NCI-H526 (cell line): ENCODE data around the gene ZNF526.

ENCODE experiments used
- DNase-seq, 2 experiments: peaks; one replicate each; lab custom pipeline; 2025; lab: John Stamatoyannopoulos, UW

ZNF526 gene, protein sequence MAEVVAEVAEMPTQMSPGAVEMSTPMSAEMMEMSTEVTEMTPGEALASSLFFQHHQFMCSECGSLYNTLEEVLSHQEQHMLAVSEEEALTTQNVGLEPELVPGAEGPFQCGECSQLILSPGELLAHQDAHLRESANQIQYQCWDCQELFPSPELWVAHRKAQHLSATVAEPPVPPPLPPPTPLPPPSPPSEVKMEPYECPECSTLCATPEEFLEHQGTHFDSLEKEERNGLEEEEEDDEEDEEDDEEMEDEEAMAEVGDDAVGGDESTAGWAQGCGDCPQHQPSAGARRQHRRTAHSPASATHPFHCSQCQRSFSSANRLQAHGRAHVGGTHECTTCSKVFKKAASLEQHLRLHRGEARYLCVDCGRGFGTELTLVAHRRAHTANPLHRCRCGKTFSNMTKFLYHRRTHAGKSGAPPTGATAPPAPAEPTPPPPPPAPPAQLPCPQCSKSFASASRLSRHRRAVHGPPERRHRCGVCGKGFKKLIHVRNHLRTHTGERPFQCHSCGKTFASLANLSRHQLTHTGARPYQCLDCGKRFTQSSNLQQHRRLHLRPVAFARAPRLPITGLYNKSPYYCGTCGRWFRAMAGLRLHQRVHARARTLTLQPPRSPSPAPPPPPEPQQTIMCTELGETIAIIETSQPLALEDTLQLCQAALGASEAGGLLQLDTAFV

DNA sequence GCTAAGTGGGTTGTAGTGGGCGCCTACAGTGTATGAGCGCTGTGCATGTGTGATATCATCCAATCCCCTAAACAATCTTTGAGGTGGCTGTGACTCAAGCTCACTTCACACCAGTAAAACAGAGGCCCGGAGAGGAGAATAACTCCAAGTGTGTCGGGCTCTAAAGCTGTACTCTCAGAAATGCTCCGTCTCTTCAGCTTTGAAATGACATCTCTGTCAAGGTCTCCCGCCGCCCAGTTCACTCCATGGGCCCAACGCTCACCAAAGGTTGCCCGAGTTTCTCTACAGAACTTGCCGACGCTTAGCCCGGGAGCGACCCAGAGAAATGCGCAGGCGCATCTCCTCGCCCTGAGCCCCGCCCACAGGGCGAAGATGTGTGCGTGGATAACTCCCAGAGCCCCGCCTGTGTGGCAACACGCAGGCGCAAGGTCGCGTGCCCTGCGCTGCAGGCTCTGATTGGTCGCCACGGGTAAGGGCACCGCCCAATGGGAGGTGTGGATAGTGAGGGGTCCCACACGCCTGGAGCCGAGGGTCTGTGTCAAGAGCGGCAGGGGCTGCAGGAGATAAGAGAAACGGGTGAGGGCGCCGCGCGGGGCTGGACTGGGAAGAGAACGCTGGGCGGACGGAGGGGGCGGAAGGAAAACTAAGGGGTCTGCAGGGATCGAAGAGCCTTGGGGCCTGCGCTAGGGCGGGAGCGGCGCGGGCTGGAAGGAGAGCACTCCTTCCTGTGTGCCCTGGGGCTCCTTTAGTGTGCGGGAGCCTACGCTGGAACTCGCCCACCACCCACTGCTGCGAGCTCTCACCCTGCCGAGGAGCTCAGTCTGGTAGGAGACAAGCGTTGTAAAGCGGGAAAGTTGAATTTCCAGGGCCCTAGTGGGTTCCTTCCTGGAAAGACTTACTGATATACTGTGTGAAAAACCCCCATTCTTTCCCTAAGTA lies at the start of gene ZNF526:
ZNF526 (plus strand) TSS at position 501 of the 939 bp plus-strand sequence. CDS start 4,092 bp downstream, outside the sequence.
- peak; percentile 96 to 99 for DNase-seq

DNA sequence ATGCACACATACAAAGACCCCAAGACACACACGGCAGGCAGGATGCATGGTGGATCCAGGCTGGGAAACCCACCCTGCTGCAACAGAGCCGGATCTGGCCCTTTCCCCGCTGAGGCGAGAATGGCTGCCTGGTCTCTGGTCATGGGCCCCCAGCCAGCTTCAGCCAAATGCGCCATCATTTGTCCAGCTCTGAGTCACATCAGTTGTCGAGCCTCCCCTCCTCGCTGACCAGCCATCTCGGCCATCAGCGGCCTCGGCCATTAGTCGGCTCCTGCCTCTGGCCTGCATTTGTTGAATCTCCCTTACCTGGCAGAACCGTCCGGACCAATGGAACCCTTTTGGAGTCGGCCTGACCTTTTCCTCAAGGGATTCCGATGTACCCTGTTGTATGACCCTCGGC lies 49.4 kb upstream of the ZNF526 start:
- DNase-seq, result no peak

DNA sequence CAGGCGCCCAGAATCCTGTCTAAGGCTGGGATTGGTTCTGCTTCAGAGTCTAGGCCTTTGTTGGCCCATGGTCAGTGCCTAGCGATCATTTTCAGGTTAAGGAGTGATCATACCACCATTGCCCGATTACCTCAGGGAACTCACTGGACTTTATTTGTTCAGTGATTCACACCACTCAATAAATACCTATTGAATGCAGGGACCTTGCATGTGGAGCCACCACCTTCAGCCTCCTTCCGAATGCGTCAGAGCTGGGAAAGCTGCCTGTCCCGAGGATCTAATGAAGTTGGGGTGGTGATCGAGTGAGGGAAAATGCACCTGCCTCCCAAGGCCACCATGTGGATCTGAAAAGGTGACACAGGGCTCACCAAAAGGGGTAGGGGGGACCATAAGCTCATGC lies 47.9 kb upstream of the ZNF526 start:
- no peak for DNase-seq

DNA sequence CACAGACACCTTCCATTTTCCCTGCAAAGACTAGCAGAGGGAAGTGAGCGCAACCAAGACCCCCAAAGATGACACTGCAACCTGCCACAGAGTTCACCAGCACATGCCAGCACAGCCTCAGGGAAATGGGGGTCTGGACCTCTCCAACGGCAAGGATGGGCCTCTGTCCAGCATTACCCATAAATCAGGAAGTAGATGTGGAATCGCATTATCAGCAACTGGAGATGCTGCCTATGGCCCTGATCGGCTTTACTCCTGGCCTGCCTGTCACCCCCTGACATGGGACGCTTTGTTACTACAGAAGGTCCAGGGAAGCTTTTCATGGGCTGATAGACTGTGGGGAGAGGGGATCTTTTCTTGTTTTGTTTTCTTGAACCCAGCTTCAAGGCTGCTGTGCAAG lies 46.4 kb upstream of the ZNF526 start:
- DNase-seq, result no peak

DNA sequence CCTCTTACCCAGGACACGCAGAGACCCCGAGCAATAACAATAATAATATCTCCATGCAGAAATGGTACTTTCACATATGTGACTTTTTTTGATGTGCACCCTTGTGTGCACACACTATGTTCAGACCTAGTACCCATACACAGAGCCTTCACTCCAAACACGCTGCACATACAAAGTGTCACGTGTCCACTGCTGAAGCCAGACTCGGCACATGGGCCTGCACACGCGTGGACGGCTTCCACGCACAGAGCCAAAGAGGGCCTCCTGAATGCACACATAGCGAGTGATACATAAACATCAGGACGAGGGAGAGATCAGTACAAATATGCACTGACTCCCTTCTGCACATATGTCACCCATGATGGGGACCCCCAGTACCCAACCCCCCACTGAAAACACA lies 45.9 kb upstream of the ZNF526 start:
- DNase-seq, result no peak

DNA sequence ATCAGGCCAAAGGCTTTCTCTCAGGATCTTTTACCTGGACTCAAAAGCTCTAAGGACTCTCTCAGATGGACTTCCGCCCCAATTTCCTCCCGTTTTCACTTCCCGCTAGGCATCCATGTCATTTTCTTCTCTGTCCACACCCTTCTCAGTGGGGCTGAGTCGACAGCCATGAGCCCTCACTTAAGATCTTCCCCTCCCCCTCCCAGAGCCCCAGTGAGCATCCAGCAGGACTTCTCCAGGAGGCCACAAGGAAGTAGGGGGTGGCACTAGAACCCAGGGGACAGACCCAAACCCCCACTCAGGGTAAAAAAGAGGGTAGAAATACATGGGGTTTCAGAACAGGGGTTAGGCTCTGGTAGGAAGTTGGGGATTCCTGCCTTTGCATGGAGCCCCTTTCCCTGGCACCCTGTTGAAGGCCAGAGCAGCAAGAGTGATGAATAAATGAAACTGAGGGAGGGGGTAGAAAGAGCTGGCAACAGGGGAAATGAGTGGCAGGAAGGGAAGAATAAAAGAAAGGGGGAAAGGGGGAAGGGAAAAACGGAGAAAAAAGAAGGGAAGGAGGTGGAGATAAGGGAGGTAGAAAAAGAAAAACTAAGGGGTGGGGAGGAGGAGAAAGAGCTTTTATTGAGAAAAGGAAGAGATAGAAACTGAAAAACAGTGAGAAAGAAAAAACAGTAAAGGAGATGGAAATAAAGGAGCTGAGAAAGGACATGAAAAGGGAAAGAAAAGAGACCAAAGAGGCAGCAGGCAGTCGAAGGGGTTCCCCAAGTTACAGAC lies 45.0 kb upstream of the ZNF526 start:
- DNase-seq, result no peak

DNA sequence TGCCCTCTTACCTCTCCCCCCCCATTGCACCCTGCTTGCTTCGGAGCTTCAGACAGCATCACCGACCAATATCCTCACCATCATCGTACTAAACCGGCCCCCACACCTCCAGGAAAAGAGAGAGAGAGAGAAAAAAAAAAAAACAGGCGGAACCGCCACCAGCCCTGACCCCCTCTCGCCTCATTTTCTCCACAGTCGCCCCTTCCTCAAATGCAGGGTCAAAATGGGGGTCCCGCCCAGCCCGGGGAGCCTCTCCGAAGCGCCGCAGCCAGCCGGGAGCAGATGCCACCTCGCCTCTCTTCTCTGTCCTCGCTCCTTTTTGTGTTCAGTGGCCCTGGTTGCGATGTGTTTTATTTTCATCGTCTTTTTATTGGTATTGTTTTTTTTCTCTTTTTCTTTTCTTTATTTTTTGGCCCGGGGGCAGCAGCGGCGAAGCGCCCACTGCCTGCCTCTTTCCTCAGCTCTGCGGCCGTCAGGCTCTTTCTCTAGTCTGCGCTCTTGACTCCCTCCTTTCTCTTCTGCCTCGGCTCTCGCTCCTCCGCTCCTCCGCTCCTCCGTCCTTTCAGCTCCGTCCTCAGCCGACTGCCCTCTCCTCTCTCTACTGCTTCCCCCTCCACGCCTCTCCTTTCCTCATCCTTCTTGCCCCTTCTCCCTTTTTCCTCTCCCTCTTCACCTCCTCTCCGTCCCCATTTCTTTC lies 44.0 kb upstream of the ZNF526 start:
- peak; percentile 25 to 59 for DNase-seq

DNA sequence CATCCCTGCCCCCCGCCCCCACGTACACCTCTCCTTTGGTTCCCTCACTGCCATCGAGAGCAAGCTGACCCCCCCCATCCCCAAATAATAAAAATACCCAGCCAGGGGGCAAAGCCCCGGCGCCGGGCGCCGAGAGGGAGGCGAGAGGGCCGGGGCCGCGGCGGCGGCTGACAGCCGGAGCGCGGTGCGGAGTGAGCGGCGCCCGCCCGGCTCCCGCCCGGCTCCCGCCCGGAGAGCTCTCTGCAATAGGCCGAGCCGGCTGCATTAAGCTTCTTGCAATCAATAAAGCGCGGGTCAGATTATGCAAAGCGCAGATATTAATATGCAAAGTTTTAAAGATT lies 43.5 kb upstream of the ZNF526 start:
- peak in 1 of 2 experiments; percentile 90 for DNase-seq

DNA sequence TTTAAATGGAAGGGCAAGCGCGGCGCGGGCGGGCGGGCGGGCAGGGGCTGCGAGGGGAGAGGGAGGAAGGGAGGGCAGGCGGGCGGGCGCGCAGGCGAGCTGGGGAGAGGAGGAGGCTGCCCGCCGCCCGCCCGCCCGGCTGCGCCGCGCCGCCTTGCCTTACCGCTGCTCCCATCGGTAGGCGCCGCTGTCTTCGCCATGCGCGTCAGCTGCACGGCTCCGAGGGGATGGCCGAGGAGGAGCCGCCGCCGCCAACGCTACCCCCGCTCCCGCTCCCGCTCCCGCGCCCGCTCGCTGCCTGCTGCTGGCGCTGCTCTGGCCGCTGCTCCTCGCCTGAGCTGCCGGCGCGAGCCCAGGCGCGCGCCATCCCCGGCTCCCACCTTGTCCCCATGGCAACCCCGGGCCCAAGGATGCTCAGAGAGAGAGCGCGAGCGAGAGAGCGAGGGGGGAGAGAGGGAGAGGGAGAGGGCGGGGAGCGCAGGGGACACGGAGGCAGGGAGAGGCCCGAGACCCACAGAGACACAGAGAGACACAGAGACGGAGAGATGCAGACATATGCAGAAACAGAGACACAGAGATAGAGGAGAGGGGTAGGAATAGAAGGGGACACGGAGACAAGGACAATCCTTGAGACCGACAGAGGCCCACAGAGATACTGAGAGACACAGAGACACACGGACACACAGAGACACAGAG lies 43.0 kb upstream of the ZNF526 start:
- peak; percentile 82 to 96 for DNase-seq

DNA sequence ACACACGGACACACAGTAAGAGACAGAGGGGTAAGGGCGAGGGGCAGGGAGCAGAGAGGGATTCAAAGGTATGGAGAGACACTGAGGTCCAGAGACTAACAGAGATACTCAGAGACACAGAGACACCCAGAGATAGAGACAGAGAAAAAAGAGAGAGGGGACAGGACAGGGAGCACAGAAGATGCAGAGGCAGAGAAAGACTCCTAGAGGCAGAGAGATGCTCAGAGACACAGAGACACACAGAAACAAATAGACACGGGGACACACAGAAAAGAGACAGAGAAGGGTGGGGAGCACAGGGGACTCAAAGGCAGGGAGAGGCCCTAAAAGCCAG lies 42.5 kb upstream of the ZNF526 start:
- no peak for DNase-seq

DNA sequence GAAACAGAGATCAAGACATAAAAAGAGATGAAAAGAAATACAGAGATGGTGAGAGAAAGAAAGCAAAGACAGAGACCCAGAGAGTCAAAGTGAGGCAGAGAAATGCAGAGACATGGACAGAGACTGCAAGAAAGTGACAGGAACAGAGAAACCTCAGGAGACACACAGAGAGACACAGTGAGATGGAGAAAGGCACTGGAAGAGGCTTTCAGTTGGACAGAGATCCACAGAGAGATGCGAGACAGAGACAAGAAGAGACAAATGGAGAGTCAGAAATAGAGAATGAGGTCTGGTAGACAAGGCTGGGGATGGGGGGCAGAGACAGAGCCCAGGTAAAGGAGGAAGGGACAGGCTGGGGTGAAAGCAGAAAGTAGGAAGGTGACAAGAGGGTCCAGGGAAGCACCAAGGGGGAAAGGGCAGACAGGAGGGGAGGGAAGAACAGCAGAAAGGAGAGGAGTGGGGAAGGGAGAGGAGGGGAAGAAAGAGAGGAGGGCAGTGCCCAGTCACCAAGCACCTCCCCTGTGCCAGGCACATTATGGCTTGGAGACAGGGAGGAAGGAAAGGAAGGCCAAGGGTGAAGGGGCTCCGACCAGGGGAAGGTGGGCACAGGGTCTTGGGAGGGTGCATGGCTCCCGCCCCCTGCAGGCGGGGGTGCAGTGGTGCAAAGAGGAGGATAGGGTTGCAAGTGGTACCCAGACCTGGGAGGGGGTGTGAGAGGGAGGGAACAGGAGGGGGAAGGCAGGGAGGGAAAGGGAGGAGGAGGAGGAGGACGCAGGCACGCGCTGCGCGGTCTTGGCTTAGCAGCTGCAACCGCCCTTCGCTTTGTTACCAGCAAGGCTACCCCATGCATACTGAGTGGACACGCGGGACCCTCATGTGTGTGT lies 41.1 kb upstream of the ZNF526 start:
- peak in 1 of 2 experiments; percentile 51 for DNase-seq

DNA sequence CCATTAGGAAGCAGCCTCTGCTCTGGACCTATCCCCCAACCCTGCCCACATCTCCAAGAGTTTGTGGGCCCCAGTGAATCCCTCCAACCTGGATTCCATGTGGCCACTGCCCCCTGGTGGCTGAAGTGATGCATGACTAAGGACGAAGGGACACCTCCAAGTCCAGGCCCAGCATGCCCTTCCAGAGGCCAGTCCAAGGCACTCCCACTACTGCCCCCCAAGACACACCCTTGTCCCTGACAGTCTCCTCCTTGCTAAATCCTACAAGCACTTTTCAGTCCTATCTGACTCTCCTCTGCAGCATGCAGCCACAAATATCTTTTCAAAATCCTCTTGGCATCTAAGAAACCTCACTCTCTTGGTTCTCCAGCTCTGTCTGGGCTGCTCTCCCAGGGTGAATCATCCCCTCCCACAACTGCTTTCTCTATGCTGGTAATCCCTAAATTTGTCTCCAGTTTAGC lies 35.7 kb upstream of the ZNF526 start:
- peak; percentile 70 to 91 for DNase-seq

DNA sequence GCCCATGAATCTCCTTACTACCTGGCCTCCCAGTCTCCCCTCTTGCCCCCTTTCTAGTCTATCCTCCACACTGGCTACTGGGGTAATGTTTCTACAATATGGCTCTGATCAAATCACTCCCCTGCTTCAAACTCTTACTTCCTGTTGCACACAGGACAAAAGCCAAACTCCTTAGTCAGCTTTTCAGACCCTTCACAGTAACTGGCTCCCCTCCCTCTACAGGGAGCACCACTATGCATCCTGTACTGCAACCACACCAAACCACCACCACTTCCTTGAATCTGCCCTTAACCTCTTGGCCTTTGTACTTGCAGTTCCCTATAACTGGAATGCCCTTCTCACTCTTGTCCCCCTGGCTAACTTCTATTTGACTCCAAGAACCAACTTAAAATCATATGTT lies 34.8 kb upstream of the ZNF526 start:
- no peak for DNase-seq

DNA sequence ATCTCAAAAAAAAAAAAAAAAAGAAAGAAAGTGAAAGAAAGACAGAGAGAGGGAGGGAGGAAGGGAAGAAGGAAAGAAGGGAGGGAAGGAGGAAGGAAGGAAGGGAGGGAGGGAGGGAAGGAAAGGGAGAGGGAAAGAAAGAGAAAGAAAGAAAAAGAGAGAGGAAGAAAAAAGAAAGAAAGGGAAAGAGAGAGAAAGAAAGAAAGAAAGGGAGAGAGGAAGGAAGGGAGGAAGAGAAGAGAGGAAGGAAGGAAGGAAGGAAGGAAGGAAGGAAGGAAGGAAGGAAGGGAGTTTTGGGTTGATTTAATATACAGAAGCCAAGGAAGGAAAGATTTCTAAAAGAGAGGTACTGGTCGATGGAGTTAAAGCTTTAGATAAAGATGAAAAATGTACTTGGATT lies 31.4 kb upstream of the ZNF526 start:
- no peak for DNase-seq

DNA sequence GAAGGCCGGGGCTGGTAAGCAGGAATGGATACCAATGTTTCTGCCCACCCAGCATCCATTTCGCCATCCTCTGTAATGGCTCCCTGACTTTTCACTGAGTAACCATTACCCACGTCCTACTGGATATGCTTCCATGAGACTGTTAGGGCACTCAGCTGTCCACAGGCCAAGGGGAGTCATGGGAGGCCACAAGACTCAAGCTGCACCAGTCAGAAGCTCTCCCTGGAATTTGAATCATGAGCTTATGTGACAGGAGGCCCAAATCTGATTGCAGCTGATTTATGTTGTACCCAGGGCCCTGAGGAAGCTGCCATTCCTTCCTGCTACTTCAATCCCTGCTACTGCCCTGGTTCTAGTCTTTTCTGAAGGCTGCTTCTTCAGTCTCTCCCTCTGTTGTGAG lies 31.0 kb upstream of the ZNF526 start:
- DNase-seq, result no peak

DNA sequence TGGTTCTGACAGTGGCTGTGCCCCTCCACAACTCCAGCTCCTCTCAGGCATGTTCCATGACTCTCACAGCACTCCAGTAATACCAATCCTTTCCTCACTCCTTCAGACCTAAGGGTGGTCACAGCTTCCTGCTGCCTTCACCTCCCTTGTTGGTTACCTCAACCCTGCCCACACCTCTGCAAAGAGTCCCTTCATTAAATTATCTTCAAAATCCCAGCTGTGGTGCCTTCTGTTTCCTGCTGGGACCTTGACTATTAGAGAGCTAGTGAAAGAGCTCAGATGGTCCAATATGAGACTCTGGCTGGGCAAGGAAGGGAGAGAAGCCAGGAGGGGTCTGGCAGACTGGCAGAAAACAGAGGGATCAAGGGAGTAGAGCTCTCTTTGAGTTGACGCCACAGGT lies 28.8 kb upstream of the ZNF526 start:
- DNase-seq, result no peak

DNA sequence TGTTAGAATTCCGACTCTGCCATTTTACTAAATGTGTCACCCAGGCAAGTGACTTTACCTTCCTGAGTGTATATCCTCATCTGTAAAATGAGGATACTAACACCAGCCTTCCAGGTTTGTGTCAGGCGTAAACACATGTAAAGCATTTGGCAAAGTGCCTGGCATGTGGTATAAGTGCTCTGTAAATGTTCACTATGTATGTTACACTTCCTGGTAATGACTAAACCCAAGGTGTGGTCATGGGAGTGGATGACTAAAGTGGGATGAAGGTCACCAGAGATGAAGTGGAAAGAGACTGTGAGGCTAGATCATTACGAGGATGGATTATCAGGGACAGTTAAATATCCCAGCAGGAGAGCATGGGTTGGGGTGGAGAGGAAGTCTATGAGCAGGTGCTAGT lies 28.3 kb upstream of the ZNF526 start:
- peak in 1 of 2 experiments; percentile 49 for DNase-seq

DNA sequence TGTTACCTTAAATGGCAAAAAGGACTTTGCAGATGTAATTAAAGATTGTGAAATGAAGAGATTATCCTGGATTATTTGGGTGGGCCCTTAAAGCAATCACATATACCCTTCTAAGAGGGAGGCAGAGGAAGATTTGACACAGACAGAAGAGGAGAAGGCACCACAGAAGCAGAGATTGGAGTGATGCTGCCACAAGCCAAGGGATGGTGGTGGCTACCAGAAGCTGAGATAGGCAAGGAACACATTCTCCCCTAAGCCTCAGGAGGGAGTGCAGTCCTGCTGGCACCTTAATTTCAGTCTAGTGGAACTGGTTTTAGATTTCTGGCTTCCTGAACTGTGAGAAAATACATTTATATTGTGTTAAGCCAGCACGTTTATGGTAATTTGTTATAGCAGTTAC lies 26.8 kb upstream of the ZNF526 start:
- DNase-seq, result no peak

DNA sequence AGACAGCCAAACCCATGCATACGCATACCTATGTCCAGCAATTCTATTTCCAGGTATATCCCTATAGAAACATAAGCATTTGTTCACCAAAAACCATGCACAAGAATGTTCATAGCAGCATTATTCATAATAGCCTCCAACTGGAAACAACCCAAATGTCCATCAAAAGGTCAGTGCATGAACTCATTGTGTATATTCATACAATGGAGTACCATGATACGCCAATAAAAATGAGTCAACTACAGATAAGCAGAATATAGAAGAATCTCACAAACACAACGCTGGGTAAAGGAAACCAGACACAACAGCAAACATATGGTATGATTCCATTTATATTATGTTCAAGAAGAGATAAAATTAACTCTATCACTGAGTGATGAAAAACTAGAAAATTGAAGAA lies 26.4 kb upstream of the ZNF526 start:
- no peak for DNase-seq
